H1 (cell line): ENCODE data around the gene EPHA8. TPM values are rescaled to one million over a fixed set of nuclear protein-coding genes. Genes with fewer than 3 reads are reported as not detected.
A peak's percentile ranks its signal among the peaks of the same experiment; 100 is the strongest.

Source experiments
- CTCF ChIA-PET: fragments of 300-600 bp; sonication (Branson Sonifier 250); formaldehyde crosslinking; loops from one replicate; lab custom pipeline; 2021; ENCODE audit not compliant: partially characterized antibody; lab: Charles Lee
- POLR2A ChIA-PET: fragments of 300-600 bp; sonication (Branson Sonifier 250); formaldehyde crosslinking; loops from one replicate; lab custom pipeline; 2021; ENCODE audit warnings: inconsistent platforms; ENCODE audit not compliant: partially characterized antibody; lab: Charles Lee
- DNase-seq, 2 experiments: peaks; one replicate each; pipeline versions ENCODE4 v3.0.0 to v3.0.0-alpha.2; 2010 to 2022; ENCODE audit warnings: low spot score in 2 of 2, low read depth in 1 of 2, mixed read lengths in 1 of 2
- FAIRE-seq: peaks from 2 replicates; lab custom pipeline; 2011; peaks lifted over from hg19 to GRCh38; lab: Jason Lieb, UNC
- H2AFZ ChIP-seq: 2 replicates; pipeline ENCODE4 v1.8.1; 2012; ENCODE audit warnings: low read length, inconsistent platforms
- H2AK5ac ChIP-seq: 2 replicates; pipeline ENCODE4 v1.6.1; 2013; ENCODE audit warnings: low read depth, low read length
- H2BK120ac ChIP-seq: replicated peaks from 2 replicates; pipeline ENCODE3; 2013; ENCODE audit warnings: low read depth, low read length, inconsistent platforms
- H2BK12ac ChIP-seq: 2 replicates; pipeline ENCODE4 v1.6.1; 2013; ENCODE audit warnings: low read depth, low read length
- H2BK15ac ChIP-seq: 2 replicates; pipeline ENCODE4 v1.6.1; 2013; ENCODE audit warnings: low read length
- H2BK20ac ChIP-seq: 2 replicates; pipeline ENCODE4 v1.6.1; 2013; ENCODE audit warnings: low read length
- H2BK5ac ChIP-seq: 2 replicates; pipeline ENCODE4 v1.6.1; 2013; ENCODE audit warnings: low read depth, low read length
- H3K14ac ChIP-seq: 2 replicates; pipeline ENCODE4 v1.6.1; 2013; ENCODE audit warnings: inconsistent platforms; ENCODE audit not compliant: insufficient read length
- H3K18ac ChIP-seq: 2 replicates; pipeline ENCODE4 v1.6.1; 2013; ENCODE audit warnings: low read length; ENCODE audit errors: extremely low read depth
- H3K23ac ChIP-seq: 2 replicates; pipeline ENCODE4 v1.6.1; 2013; ENCODE audit warnings: inconsistent platforms; ENCODE audit not compliant: insufficient read length
- H3K23me2 ChIP-seq: 2 replicates; pipeline ENCODE4 v1.6.1; 2013; ENCODE audit warnings: low read depth, low read length
- H3K27ac ChIP-seq: 2 replicates; pipeline ENCODE4 v1.6.1; 2011; ENCODE audit warnings: low read depth, low read length, inconsistent platforms
- H3K27me3 ChIP-seq, 4 experiments: replicated peaks in 1 of 4; 1 replicate in 1 of 4; 2 replicates in 3 of 4; pipeline versions ENCODE4 v1.6.1 to v1.8.1; 2011 to 2013; ENCODE audit warnings: low read length in 3 of 4, mild to moderate bottlenecking in 3 of 4, inconsistent platforms in 2 of 4, mixed read lengths in 2 of 4, moderate library complexity in 1 of 4; ENCODE audit not compliant: control insufficient read depth in 3 of 4, insufficient read depth in 3 of 4; ENCODE audit errors: extremely low read depth in 1 of 4
- H3K36me3 ChIP-seq, 4 experiments: 2 replicates each; pipeline versions ENCODE4 v1.6.1 to v1.8.1; 2011 to 2013; ENCODE audit warnings: mild to moderate bottlenecking in 4 of 4, low read length in 3 of 4, moderate library complexity in 2 of 4, control low read depth in 1 of 4, inconsistent platforms in 1 of 4; ENCODE audit not compliant: insufficient read depth in 4 of 4, control insufficient read depth in 2 of 4
- H3K4ac ChIP-seq: replicated peaks from 2 replicates; pipeline ENCODE3; 2013; ENCODE audit warnings: low read length, low read depth, mixed read lengths, inconsistent platforms; ENCODE audit not compliant: insufficient read length
- H3K4me1 ChIP-seq, 4 experiments: replicated peaks in 1 of 4; 1 replicate in 1 of 4; 2 replicates in 3 of 4; pipeline versions ENCODE4 v1.6.1 to v1.8.1; 2011 to 2013; ENCODE audit warnings: low read length in 3 of 4, inconsistent platforms in 2 of 4, mixed read lengths in 1 of 4; ENCODE audit not compliant: insufficient read depth in 4 of 4, control insufficient read depth in 3 of 4
- H3K4me2 ChIP-seq, 2 experiments: 2 replicates each; pipeline versions ENCODE4 v1.6.1 to v1.8.1; 2011 to 2013; ENCODE audit warnings: low read depth in 2 of 2, low read length in 2 of 2, control low read depth in 1 of 2, inconsistent platforms in 1 of 2, mild to moderate bottlenecking in 1 of 2; ENCODE audit not compliant: insufficient read depth in 1 of 2
- H3K4me3 ChIP-seq, 4 experiments: fragments of 200-600, 300-600 bp in 1 of 4; sonication (generic), shearing (Covaris generic), sonication (Bioruptor Twin) in 1 of 4; 2 replicates each; pipeline versions ENCODE4 v1.5.1 to v1.8.1; 2011 to 2016; ENCODE audit warnings: low read length in 4 of 4, low read depth in 3 of 4, control low read depth in 2 of 4, inconsistent platforms in 2 of 4, mild to moderate bottlenecking in 2 of 4, mixed read lengths in 1 of 4, moderate library complexity in 1 of 4; ENCODE audit not compliant: insufficient read depth in 2 of 4; ENCODE audit errors: extremely low read depth in 1 of 4
- H3K56ac ChIP-seq: replicated peaks from 2 replicates; pipeline ENCODE3; 2013; ENCODE audit warnings: low read depth, mild to moderate bottlenecking, mixed read lengths, low read length, inconsistent platforms; ENCODE audit not compliant: insufficient read length
- H3K79me1 ChIP-seq: 2 replicates; pipeline ENCODE4 v1.6.1; 2013; ENCODE audit warnings: low read depth, low read length, control low read depth
- H3K79me2 ChIP-seq, 2 experiments: 2 replicates each; pipeline versions ENCODE4 v1.6.1 to v1.8.1; 2012 to 2013; ENCODE audit warnings: low read length in 2 of 2, mild to moderate bottlenecking in 2 of 2, inconsistent platforms in 1 of 2; ENCODE audit not compliant: insufficient read depth in 2 of 2, control insufficient read depth in 1 of 2
- H3K9ac ChIP-seq, 4 experiments: replicated peaks in 1 of 4; 1 replicate in 1 of 4; 2 replicates in 3 of 4; pipeline versions ENCODE4 v1.6.1 to v1.8.1; 2011 to 2013; ENCODE audit warnings: low read depth in 3 of 4, low read length in 3 of 4, control low read depth in 2 of 4, mild to moderate bottlenecking in 2 of 4, moderate library complexity in 2 of 4, inconsistent platforms in 1 of 4; ENCODE audit errors: extremely low read depth in 1 of 4
- H3K9me3 ChIP-seq, 2 experiments: 2 replicates each; pipeline versions ENCODE4 v1.6.1 to v1.8.1; 2012 to 2013; ENCODE audit warnings: mild to moderate bottlenecking in 2 of 2, moderate library complexity in 2 of 2, control low read depth in 1 of 2, inconsistent platforms in 1 of 2, low read depth in 1 of 2, low read length in 1 of 2, mixed read lengths in 1 of 2; ENCODE audit not compliant: insufficient read depth in 2 of 2
- H4K20me1 ChIP-seq, 2 experiments: replicated peaks in 1 of 2; 2 replicates each; pipeline versions ENCODE3 to v1.8.1; 2011 to 2013; ENCODE audit warnings: inconsistent platforms in 2 of 2, low read length in 2 of 2, mild to moderate bottlenecking in 1 of 2; ENCODE audit not compliant: insufficient read depth in 2 of 2, control insufficient read depth in 1 of 2
- H4K5ac ChIP-seq: 2 replicates; pipeline ENCODE4 v1.6.1; 2013; ENCODE audit warnings: low read length, low read depth, mixed read lengths, inconsistent platforms; ENCODE audit not compliant: insufficient read length
- H4K8ac ChIP-seq: 2 replicates; pipeline ENCODE4 v1.8.0; 2013; ENCODE audit warnings: mild to moderate bottlenecking, moderate library complexity, low read length, inconsistent platforms; ENCODE audit not compliant: insufficient read depth; ENCODE audit errors: extremely low read depth
- H4K91ac ChIP-seq: replicated peaks from 2 replicates; pipeline ENCODE3; 2013; ENCODE audit warnings: low read length, mixed read lengths, inconsistent platforms; ENCODE audit not compliant: insufficient read length
- BRCA1 ChIP-seq: IDR thresholded peaks from 2 replicates; pipeline ENCODE4 v1.6.1; 2012; ENCODE audit warnings: low read depth, low read length, improper control_type of control experiment
- HDAC2 ChIP-seq, 2 experiments: fragments of 300-600 bp in 1 of 2; sonication (generic) in 1 of 2; IDR thresholded peaks; 2 replicates each; pipeline ENCODE4 v1.6.1; 2011 to 2012; ENCODE audit warnings: low read depth in 2 of 2, low read length in 2 of 2, mild to moderate bottlenecking in 2 of 2, moderate library complexity in 2 of 2, borderline replicate concordance in 1 of 2, inconsistent platforms in 1 of 2
- KDM1A ChIP-seq: fragments of 200-600, 300-600 bp; sonication (generic); IDR thresholded peaks from 2 replicates; pipeline ENCODE4 v1.7.1; 2016; ENCODE audit warnings: mild to moderate bottlenecking, low read length, borderline replicate concordance
- PHF8 ChIP-seq: fragments of 200-600 bp; sonication (generic); conservative IDR thresholded peaks from 2 replicates; pipeline ENCODE4 v1.7.1; 2012; ENCODE audit warnings: low read depth, mild to moderate bottlenecking, inconsistent platforms, low read length, moderate library complexity
- RAD21 ChIP-seq, 2 experiments: IDR thresholded peaks in 1 of 2; conservative IDR thresholded peaks in 1 of 2; 2 replicates each; pipeline ENCODE4 v1.6.1; 2011; ENCODE audit warnings: low read depth in 2 of 2, low read length in 2 of 2, improper control_type of control experiment in 1 of 2, inconsistent platforms in 1 of 2, mild to moderate bottlenecking in 1 of 2, moderate library complexity in 1 of 2
- SIN3A ChIP-seq, 2 experiments: IDR thresholded peaks in 1 of 2; conservative IDR thresholded peaks in 1 of 2; 2 replicates each; pipeline ENCODE4 v1.6.1; 2011 to 2012; ENCODE audit warnings: low read length in 2 of 2, improper control_type of control experiment in 1 of 2, low read depth in 1 of 2, mild to moderate bottlenecking in 1 of 2
- WGBS, 2 experiments: shearing (Covaris generic) in 1 of 2; methylation state at CpG; one replicate each; pipeline versions ENCODE4 v1.1.6 to v1.1.7; 2013 to 2015; ENCODE audit warnings: low lambda C conversion rate in 2 of 2, mixed read lengths in 2 of 2, inconsistent platforms in 1 of 2, low coverage in 1 of 2, missing lambda C conversion rate in 1 of 2; ENCODE audit not compliant: insufficient replicate concordance in 2 of 2, insufficient coverage in 1 of 2, insufficient read length in 1 of 2; ENCODE audit errors: extremely low coverage in 1 of 2, missing lambda C conversion rate in 1 of 2; 5-methylcytosine and 5-hydroxymethylcytosine counted together
- polyA plus RNA-seq, 7 experiments: library from polyadenylated mRNA; depleted of rRNA in 3 of 7; stranded (reverse) in 5 of 7; unstranded in 2 of 7; fragments of >200 nt in 5 of 7; fragments of 200-250 nt in 2 of 7; gene quantifications; 1 replicate in 5 of 7; 2 replicates in 1 of 7; 4 replicates in 1 of 7; pipeline versions ENCODE4 v1.2.1 to v1.2.3, GENCODE V29; 2011 to 2013; ENCODE audit warnings: missing spikeins in 2 of 7, mixed read lengths in 2 of 7
- total RNA-seq: library from RNA; stranded (reverse); fragmentation: NEBNext Ultra II Directional; extraction: Animal tissue kit (Norgen Biotek cat#: 25700); gene quantifications from 2 replicates; pipeline ENCODE4 v1.2.1, GENCODE V29; 2021

The EPHA8 gene
- total and polyA plus RNA-seq, 2 of the 8 experiments (the other 6 are each of a cell fraction or from before 2014, with no cell fraction given) = 4.0 to 8.4 TPM

- POLR2A ChIA-PET = interaction anchor here (1.1 to 2.0 kb wide), 3 partner anchors 10 to 14 kb away, joined by 3 to 6 read pairs (median 4); no protein-coding TSS in a partner anchor
These were observed 62.1 kb downstream of the EPHA8 start for GRCh38 chr1:22625262-22625925.

More at GRCh38 chr1:22625262-22625925, 62.1 kb downstream of the EPHA8 start:
- no peaks in the 10 kb centered on the region for H3K36me3 ChIP-seq
- no peak overlapping the region for H2AFZ ChIP-seq
- H2BK20ac ChIP-seq = no peak overlapping the region
- H2BK5ac ChIP-seq = no peak overlapping the region
- peaks cover 6 to 31% (median 19%) of the 10 kb centered on the region in 4 experiments for H3K4me1 ChIP-seq
- no peaks in the 10 kb centered on the region for H3K9me3 ChIP-seq
- DNase-seq = peak in 1 of 2 experiments; percentile 78
- FAIRE-seq = peak; percentile 13
- WGBS, 2 experiments = 72% methylated on average over 9 of the region's 9 CpGs; no CpG with 5 or more reads in 1 of the 2 experiments
- no peak overlapping the region for H3K56ac ChIP-seq
- CTCF ChIA-PET = interaction anchor here (0.6 to 1.7 kb wide), 9 partner anchors 9 to 87 kb away, joined by 3 to 5 read pairs (median 3); no protein-coding TSS in a partner anchor
- H2BK120ac ChIP-seq = no peak overlapping the region
- no peak overlapping the region for H4K8ac ChIP-seq
- no peak overlapping the region for H3K27ac ChIP-seq
- H3K79me2 ChIP-seq = no peaks in the 10 kb centered on the region
- no peak overlapping the region for H4K91ac ChIP-seq
- H4K20me1 ChIP-seq = peaks cover 0 to 3% of the 10 kb centered on the region in 2 experiments
- no peak overlapping the region for H3K14ac ChIP-seq
- no peak overlapping the region for H2BK12ac ChIP-seq
- no peaks in the 10 kb centered on the region for H3K79me1 ChIP-seq
- no peak overlapping the region for H3K4me2 ChIP-seq
- no peak overlapping the region for H2BK15ac ChIP-seq
- H3K23ac ChIP-seq = no peak overlapping the region
- TF ChIP-seq BRCA1 (no peak), RAD21 (IDR thresholded peaks at IDR 0.05 in 1 of 2, conservative IDR thresholded peaks at IDR 0.05 in 1 of 2; ENCODE audit: low read depth in 2 of 2, low read length in 2 of 2) (peak; percentile 19 to 34; a peak in 3 of 4 replicates), KDM1A (peak; percentile 10; the same call in 1 of the 2 replicates), SIN3A (conservative IDR thresholded peaks at IDR 0.05 in 1 of 2, IDR thresholded peaks at IDR 0.05 in 1 of 2; ENCODE audit: low read depth in 1 of 2, low read length in 2 of 2) (peak; percentile 88 to 90; a peak in 2 of 4 replicates), PHF8 (no peak), HDAC2 (IDR thresholded peaks at IDR 0.05; ENCODE audit: borderline replicate concordance in 1 of 2, low read depth in 2 of 2, low read length in 2 of 2) (0 out of 4 replicates have a peak, but pooled peaks of 1 of the 2 experiments have one; percentile 25)
- TF ChIP-seq, all 59 proteins: peak for 4
- H3K9ac ChIP-seq = no peak overlapping the region
- H3K4ac ChIP-seq = no peak overlapping the region
- H3K23me2 ChIP-seq = no peaks in the 10 kb centered on the region; the same call in 1 of the 2 replicates
- H3K4me3 ChIP-seq = no peak overlapping the region
- no peak overlapping the region for H4K5ac ChIP-seq
- H2AK5ac ChIP-seq = no peak overlapping the region
- no peak overlapping the region for H3K18ac ChIP-seq
- no peaks in the 10 kb centered on the region for H3K27me3 ChIP-seq
